ENCODE results near the gene AFAP1.

DNA sequence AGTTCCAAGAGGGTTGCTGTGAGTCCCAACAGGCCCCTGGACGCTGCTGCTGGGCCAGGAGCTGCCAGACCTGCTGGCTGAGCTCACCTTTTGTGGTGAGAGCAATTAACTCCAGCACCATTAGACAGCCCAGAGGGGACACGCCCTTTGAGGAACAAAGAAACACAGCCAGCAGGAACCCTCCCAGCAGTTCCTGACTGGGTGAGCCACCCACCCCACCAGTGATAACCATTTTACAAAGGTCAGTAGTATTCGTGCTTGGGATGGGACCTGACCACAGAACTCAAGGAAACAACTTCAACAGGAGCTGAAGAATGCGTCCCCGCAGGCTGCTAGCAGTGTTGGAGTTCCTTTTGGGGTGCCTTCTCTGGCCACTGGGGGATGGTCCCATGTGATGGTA lies 38.8 kb upstream of the AFAP1 start:
- TF ChIP-seq TAF1 (IDR thresholded peaks at IDR 0.05; ENCODE audit: borderline replicate concordance, insufficient read depth, low read length) (no peak), FOXP2 (optimal IDR thresholded peaks at IDR 0.05; ENCODE audit: borderline replicate concordance, extremely low read depth, extremely low read length, insufficient read depth) (no peak), SIN3A (IDR thresholded peaks at IDR 0.05; ENCODE audit: borderline replicate concordance, insufficient read depth, low read length) (no peak), POLR2AphosphoS5 (IDR thresholded peaks at IDR 0.05; ENCODE audit: low read depth, low read length) (no peak)
- TF ChIP-seq, protein P1, sequence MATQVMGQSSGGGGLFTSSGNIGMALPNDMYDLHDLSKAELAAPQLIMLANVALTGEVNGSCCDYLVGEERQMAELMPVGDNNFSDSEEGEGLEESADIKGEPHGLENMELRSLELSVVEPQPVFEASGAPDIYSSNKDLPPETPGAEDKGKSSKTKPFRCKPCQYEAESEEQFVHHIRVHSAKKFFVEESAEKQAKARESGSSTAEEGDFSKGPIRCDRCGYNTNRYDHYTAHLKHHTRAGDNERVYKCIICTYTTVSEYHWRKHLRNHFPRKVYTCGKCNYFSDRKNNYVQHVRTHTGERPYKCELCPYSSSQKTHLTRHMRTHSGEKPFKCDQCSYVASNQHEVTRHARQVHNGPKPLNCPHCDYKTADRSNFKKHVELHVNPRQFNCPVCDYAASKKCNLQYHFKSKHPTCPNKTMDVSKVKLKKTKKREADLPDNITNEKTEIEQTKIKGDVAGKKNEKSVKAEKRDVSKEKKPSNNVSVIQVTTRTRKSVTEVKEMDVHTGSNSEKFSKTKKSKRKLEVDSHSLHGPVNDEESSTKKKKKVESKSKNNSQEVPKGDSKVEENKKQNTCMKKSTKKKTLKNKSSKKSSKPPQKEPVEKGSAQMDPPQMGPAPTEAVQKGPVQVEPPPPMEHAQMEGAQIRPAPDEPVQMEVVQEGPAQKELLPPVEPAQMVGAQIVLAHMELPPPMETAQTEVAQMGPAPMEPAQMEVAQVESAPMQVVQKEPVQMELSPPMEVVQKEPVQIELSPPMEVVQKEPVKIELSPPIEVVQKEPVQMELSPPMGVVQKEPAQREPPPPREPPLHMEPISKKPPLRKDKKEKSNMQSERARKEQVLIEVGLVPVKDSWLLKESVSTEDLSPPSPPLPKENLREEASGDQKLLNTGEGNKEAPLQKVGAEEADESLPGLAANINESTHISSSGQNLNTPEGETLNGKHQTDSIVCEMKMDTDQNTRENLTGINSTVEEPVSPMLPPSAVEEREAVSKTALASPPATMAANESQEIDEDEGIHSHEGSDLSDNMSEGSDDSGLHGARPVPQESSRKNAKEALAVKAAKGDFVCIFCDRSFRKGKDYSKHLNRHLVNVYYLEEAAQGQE (IDR thresholded peaks at IDR 0.05; ENCODE audit: insufficient read depth in 1 of 2, low read depth in 2 of 2, low read length in 2 of 2): no peak

Measured in PFSK-1 (cell line).